T follicular helper cell (primary cell): ENCODE results near the gene GPR68.
A peak's percentile ranks its signal among the peaks of the same experiment; 100 is the strongest.
"Not testable (repeated sequence)": the region's sequence is repeated elsewhere in the genome, so short reads cannot be mapped to it uniquely, and the experiment has no call there.

Experiments used
- DNase-seq: peaks from one replicate; pipeline ENCODE4 v3.0.0-alpha.2; 2020; ENCODE audit warnings: low read depth

The GPR68 gene

GRCh38 chr14:91252871-91253794, 8.6 kb upstream of the GPR68 start:
- DNase-seq, result no peak

GRCh38 chr14:91250912-91251311, 6.4 kb upstream of the GPR68 start:
- no peak for DNase-seq

GRCh38 chr14:91249841-91250616, 5.5 kb upstream of the GPR68 start:
- no peak for DNase-seq

- peak; percentile 83 for DNase-seq
Measured at GRCh38 chr14:91246051-91246852, 1.7 kb upstream of the GPR68 start.

- not testable (repeated sequence) for DNase-seq
Measured at GRCh38 chr14:91245616-91246015, 1.1 kb upstream of the GPR68 start.

GRCh38 chr14:91245029-91245428, 525 bp upstream of the GPR68 start:
- peak; percentile 65 for DNase-seq

GRCh38 chr14:91243074-91243471, 1.4 kb downstream of the GPR68 start:
- no peak for DNase-seq

GRCh38 chr14:91242635-91243034, 1.9 kb downstream of the GPR68 start:
- DNase-seq, result no peak

GRCh38 chr14:91241863-91242262, 2.6 kb downstream of the GPR68 start:
- no peak for DNase-seq

- no peak for DNase-seq
Measured at GRCh38 chr14:91238661-91239060, 5.8 kb downstream of the GPR68 start.

- DNase-seq, result no peak
Measured at GRCh38 chr14:91238085-91238484, 6.4 kb downstream of the GPR68 start.

- no peak for DNase-seq
Measured at GRCh38 chr14:91237219-91237618, 7.3 kb downstream of the GPR68 start.

- no peak for DNase-seq
Measured at GRCh38 chr14:91235841-91236240, 8.7 kb downstream of the GPR68 start.

- no peak for DNase-seq
Measured at GRCh38 chr14:91234791-91235114, 9.8 kb downstream of the GPR68 start.

- DNase-seq, result no peak
Measured at GRCh38 chr14:91233936-91234790, 10.3 kb downstream of the GPR68 start.

- DNase-seq, result no peak
Measured at GRCh38 chr14:91232603-91233002, 11.9 kb downstream of the GPR68 start.

- DNase-seq, result no peak
Measured at GRCh38 chr14:91232052-91232451, 12.5 kb downstream of the GPR68 start.

GRCh38 chr14:91231446-91231845, 13.1 kb downstream of the GPR68 start:
- no peak for DNase-seq

GRCh38 chr14:91230397-91231035, 14.0 kb downstream of the GPR68 start:
- DNase-seq, result no peak

- DNase-seq, result no peak
Measured at GRCh38 chr14:91229743-91230200, 14.7 kb downstream of the GPR68 start.

GRCh38 chr14:91229005-91229382, 15.5 kb downstream of the GPR68 start:
- no peak for DNase-seq
